Endothelial cell of umbilical vein (primary cell): ENCODE measurements around the gene PCDH9. TPM values are rescaled to one million over a fixed set of nuclear protein-coding genes. Genes with fewer than 3 reads are reported as not detected.

Experiments used
- BruUV-seq: library from RNA; stranded (reverse); fragments of 400-500 nt; replicated peaks from 2 replicates; lab custom pipeline; 2021; lab: Mats Ljungman, UMichigan
- CTCF ChIA-PET: fragments of 300-600, 350-600 bp; sonication (Branson Sonifier 250); formaldehyde crosslinking; loops from one replicate; lab custom pipeline; 2021; ENCODE audit warnings: antibody characterized with exemption, inconsistent platforms; lab: Charles Lee
- POLR2A ChIA-PET: fragments of 300-600, 350-600 bp; sonication (Branson Sonifier 250); formaldehyde crosslinking; loops from one replicate; lab custom pipeline; 2021; ENCODE audit warnings: antibody characterized with exemption, inconsistent platforms; lab: Charles Lee
- DNase-seq: peaks from one replicate; pipeline ENCODE4 v3.0.0-alpha.2; 2011; ENCODE audit warnings: low read depth, low spot score
- FAIRE-seq: peaks from 2 replicates; lab custom pipeline; 2011; peaks lifted over from hg19 to GRCh38; lab: Jason Lieb, UNC
- H2AFZ ChIP-seq: 2 replicates; pipeline ENCODE4 v1.6.0; 2012; ENCODE audit warnings: low read depth, low read length, control low read depth, inconsistent platforms
- H3K27ac ChIP-seq: 2 replicates; pipeline ENCODE4 v1.5.1; 2011; ENCODE audit warnings: low read depth, mild to moderate bottlenecking, control low read depth, low read length, moderate library complexity; ENCODE audit not compliant: insufficient read depth
- H3K27me3 ChIP-seq, 2 experiments: 2 replicates each; pipeline versions ENCODE4 v1.6.0 to v1.6.1; 2011; ENCODE audit warnings: low read length in 2 of 2, mixed read lengths in 1 of 2; ENCODE audit not compliant: control insufficient read depth in 2 of 2, insufficient read depth in 2 of 2
- H3K36me3 ChIP-seq, 2 experiments: 2 replicates in 1 of 2; 3 replicates in 1 of 2; pipeline ENCODE4 v1.5.1; 2011; ENCODE audit warnings: low read length in 2 of 2, mild to moderate bottlenecking in 1 of 2, moderate library complexity in 1 of 2; ENCODE audit not compliant: control insufficient read depth in 2 of 2, insufficient read depth in 2 of 2; ENCODE audit errors: extremely low read depth in 1 of 2
- H3K4me1 ChIP-seq: 3 replicates; pipeline ENCODE4 v1.5.1; 2011; ENCODE audit warnings: mild to moderate bottlenecking, low read length; ENCODE audit not compliant: control insufficient read depth, insufficient read depth; ENCODE audit errors: extremely low read depth
- H3K4me2 ChIP-seq: 2 replicates; pipeline ENCODE4 v1.6.1; 2011; ENCODE audit warnings: low read length, control low read depth, mixed read lengths; ENCODE audit not compliant: insufficient read depth
- H3K4me3 ChIP-seq, 3 experiments: fragments of 200-600 bp in 1 of 3; sonication (generic), shearing (Covaris generic) in 1 of 3; replicated peaks in 1 of 3; 2 replicates each; pipeline ENCODE4 v1.5.1; 2011 to 2016; ENCODE audit warnings: control low read depth in 3 of 3, low read length in 3 of 3, mild to moderate bottlenecking in 2 of 3, inconsistent platforms in 1 of 3, low read depth in 1 of 3, moderate library complexity in 1 of 3; ENCODE audit not compliant: insufficient read depth in 1 of 3
- H3K79me2 ChIP-seq: 2 replicates; pipeline ENCODE4 v1.6.0; 2012; ENCODE audit warnings: low read length, inconsistent platforms; ENCODE audit not compliant: control insufficient read depth, insufficient read depth
- H3K9ac ChIP-seq: replicated peaks from 2 replicates; pipeline ENCODE3; 2011; ENCODE audit warnings: low read length, control low read depth; ENCODE audit not compliant: insufficient read depth; ENCODE audit errors: extremely low read depth
- H3K9me1 ChIP-seq: replicated peaks from 3 replicates; pipeline ENCODE4 v1.6.0; 2011; ENCODE audit warnings: mild to moderate bottlenecking, low read length; ENCODE audit not compliant: control insufficient read depth, insufficient read depth; ENCODE audit errors: extremely low read depth
- H3K9me3 ChIP-seq: replicated peaks from 2 replicates; pipeline ENCODE4 v1.5.1; 2012; ENCODE audit warnings: low read length, inconsistent platforms; ENCODE audit not compliant: control insufficient read depth, insufficient read depth
- H4K20me1 ChIP-seq: replicated peaks from 2 replicates; pipeline ENCODE3; 2011; ENCODE audit warnings: mild to moderate bottlenecking, low read length; ENCODE audit not compliant: control insufficient read depth, insufficient read depth; ENCODE audit errors: extremely low read depth
- EZH2 ChIP-seq: IDR thresholded peaks from 2 replicates; pipeline ENCODE4 v1.6.1; 2012; ENCODE audit warnings: borderline replicate concordance, low read depth, mild to moderate bottlenecking, moderate library complexity, low read length, inconsistent platforms; ENCODE audit not compliant: severe bottlenecking
- FOS ChIP-seq: IDR thresholded peaks from 2 replicates; pipeline ENCODE4 v1.6.1; 2011; ENCODE audit warnings: mild to moderate bottlenecking, low read length, moderate library complexity, borderline replicate concordance; ENCODE audit not compliant: insufficient read depth
- GATA2 ChIP-seq: IDR thresholded peaks from 2 replicates; pipeline ENCODE4 v1.7.0; 2011; ENCODE audit warnings: low read depth, mild to moderate bottlenecking, moderate library complexity, mixed read lengths, low read length; ENCODE audit not compliant: insufficient read length, insufficient read depth
- JUN ChIP-seq: IDR thresholded peaks from 2 replicates; pipeline ENCODE4 v1.6.1; 2011; ENCODE audit warnings: borderline replicate concordance, low read depth; ENCODE audit not compliant: insufficient read length, insufficient read depth
- MAX ChIP-seq: IDR thresholded peaks from 2 replicates; pipeline ENCODE4 v1.6.1; 2011; ENCODE audit not compliant: insufficient read depth, insufficient read length
- MYC ChIP-seq: IDR thresholded peaks from one replicate; pipeline ENCODE4 v1.6.1; 2011; ENCODE audit warnings: mild to moderate bottlenecking, low read depth, low read length
- POLR2A ChIP-seq: IDR thresholded peaks from 2 replicates; pipeline ENCODE4 v1.6.1; 2012; ENCODE audit warnings: low read depth, mild to moderate bottlenecking, control low read depth, low read length
- POLR2AphosphoS5 ChIP-seq: IDR thresholded peaks from 2 replicates; pipeline ENCODE4 v1.6.1; 2012; ENCODE audit warnings: low read depth, mild to moderate bottlenecking, control low read depth, low read length, moderate library complexity; ENCODE audit not compliant: insufficient read depth
- dilution Hi-C: fragments of 300-500 bp; cut with MboI; formaldehyde crosslinking; loops from one replicate; pipeline ENCODE4 v1.15.0; 2019; ENCODE audit warnings: low sequenced_read_pairs; ENCODE audit not compliant: extremely low pct_ligation_motif_present
- intact Hi-C: fragments of 100-400 bp; cut with micrococcal nuclease; formaldehyde crosslinking; loops from one replicate; pipeline ENCODE4 v1.10.0; 2022
- polyA plus RNA-seq, 4 experiments: library from polyadenylated mRNA; depleted of rRNA in 3 of 4; stranded (reverse) in 3 of 4; unstranded in 1 of 4; fragments of >200 nt; gene quantifications; 2 replicates each; pipeline versions ENCODE4 v1.2.1 to v1.2.3, GENCODE V29; 2011 to 2012; ENCODE audit warnings: missing spikeins in 1 of 4
- total RNA-seq: library from RNA; stranded (reverse); gene quantifications from 2 replicates; pipeline ENCODE4 v1.2.3, GENCODE V29; 2021
- TF ChIP-seq, protein P1 (sequence below), 2 donors: IDR thresholded peaks; 1 replicate in 1 of 2; 2 replicates in 1 of 2; pipeline ENCODE4 v1.5.1; 2011; ENCODE audit warnings: low read length in 2 of 2, mild to moderate bottlenecking in 2 of 2, moderate library complexity in 2 of 2, control low read depth in 1 of 2, inconsistent platforms in 1 of 2, low read depth in 1 of 2; ENCODE audit not compliant: insufficient read depth in 1 of 2; ENCODE audit errors: extremely low read depth in 1 of 2

Gene PCDH9
- total and polyA plus RNA-seq, 2 donors (not counting 3 experiments of a cell fraction or from before 2014, with no cell fraction given) = 1.1 to 5.2 TPM

DNA sequence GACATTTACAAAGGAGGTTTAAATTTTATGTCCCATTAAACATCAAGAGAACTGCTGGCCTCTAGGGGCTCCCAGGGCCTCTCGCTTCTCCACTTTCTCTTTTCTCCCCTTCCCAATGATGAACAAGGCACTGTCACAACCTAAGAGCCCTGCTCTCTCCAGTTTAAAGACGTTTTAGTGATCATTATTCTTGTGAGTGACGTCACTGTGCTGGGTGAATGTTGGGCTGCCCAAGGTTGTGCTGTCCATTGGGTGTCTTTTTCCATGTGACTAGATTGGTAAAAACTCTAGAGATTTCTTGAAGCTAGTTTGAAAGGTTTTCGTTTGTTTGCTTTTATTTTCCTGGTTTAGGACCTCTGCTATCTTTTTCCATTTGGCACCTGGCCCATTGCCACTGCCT is 602.6 kb downstream of the PCDH9 start:
- Histone ChIP-seq H3K4me3 (no peak overlapping the region), H2AFZ (no peak overlapping the region), H3K27me3 (no peaks in the 10 kb centered on the region), H3K4me2 (no peak overlapping the region), H3K9me3 (no peaks in the 10 kb centered on the region), H3K9ac (no peak overlapping the region), H3K79me2 (no peaks in the 10 kb centered on the region), H3K27ac (no peak overlapping the region), H3K4me1 (no peaks in the 10 kb centered on the region), H3K9me1 (no peaks in the 10 kb centered on the region), H3K36me3 (no peaks in the 10 kb centered on the region), H4K20me1 (no peaks in the 10 kb centered on the region)
- DNase-seq (no peak), FAIRE-seq (no peak)
- TF ChIP-seq FOS = no peak
- no peak for TF ChIP-seq POLR2AphosphoS5
- TF ChIP-seq, protein P1, sequence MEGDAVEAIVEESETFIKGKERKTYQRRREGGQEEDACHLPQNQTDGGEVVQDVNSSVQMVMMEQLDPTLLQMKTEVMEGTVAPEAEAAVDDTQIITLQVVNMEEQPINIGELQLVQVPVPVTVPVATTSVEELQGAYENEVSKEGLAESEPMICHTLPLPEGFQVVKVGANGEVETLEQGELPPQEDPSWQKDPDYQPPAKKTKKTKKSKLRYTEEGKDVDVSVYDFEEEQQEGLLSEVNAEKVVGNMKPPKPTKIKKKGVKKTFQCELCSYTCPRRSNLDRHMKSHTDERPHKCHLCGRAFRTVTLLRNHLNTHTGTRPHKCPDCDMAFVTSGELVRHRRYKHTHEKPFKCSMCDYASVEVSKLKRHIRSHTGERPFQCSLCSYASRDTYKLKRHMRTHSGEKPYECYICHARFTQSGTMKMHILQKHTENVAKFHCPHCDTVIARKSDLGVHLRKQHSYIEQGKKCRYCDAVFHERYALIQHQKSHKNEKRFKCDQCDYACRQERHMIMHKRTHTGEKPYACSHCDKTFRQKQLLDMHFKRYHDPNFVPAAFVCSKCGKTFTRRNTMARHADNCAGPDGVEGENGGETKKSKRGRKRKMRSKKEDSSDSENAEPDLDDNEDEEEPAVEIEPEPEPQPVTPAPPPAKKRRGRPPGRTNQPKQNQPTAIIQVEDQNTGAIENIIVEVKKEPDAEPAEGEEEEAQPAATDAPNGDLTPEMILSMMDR (IDR thresholded peaks at IDR 0.05; ENCODE audit: extremely low read depth in 1 of 2, insufficient read depth in 1 of 2, low read depth in 1 of 2, low read length in 2 of 2) = no peak
- no peak for TF ChIP-seq MAX
- TF ChIP-seq GATA2 = no peak
- no peak for TF ChIP-seq JUN
- TF ChIP-seq POLR2A = no peak
- no peak for TF ChIP-seq EZH2
- no peak for TF ChIP-seq MYC
- ChIA-PET POLR2A (no interaction called here), CTCF (interaction anchor here (3.4 kb wide), 1 partner anchor 8 kb away, joined by 29 read pairs; no protein-coding TSS in a partner anchor)
- dilution Hi-C loops (no loop called here), intact Hi-C loops (no loop called here)
- no TSS peak for BruUV-seq
